ENCODE results near the gene INVS.
A peak's percentile ranks its signal among the peaks of the same experiment; 100 is the strongest.
"Not testable (repeated sequence)": the region's sequence is repeated elsewhere in the genome, so short reads cannot be mapped to it uniquely, and the experiment has no call there.

INVS gene, protein sequence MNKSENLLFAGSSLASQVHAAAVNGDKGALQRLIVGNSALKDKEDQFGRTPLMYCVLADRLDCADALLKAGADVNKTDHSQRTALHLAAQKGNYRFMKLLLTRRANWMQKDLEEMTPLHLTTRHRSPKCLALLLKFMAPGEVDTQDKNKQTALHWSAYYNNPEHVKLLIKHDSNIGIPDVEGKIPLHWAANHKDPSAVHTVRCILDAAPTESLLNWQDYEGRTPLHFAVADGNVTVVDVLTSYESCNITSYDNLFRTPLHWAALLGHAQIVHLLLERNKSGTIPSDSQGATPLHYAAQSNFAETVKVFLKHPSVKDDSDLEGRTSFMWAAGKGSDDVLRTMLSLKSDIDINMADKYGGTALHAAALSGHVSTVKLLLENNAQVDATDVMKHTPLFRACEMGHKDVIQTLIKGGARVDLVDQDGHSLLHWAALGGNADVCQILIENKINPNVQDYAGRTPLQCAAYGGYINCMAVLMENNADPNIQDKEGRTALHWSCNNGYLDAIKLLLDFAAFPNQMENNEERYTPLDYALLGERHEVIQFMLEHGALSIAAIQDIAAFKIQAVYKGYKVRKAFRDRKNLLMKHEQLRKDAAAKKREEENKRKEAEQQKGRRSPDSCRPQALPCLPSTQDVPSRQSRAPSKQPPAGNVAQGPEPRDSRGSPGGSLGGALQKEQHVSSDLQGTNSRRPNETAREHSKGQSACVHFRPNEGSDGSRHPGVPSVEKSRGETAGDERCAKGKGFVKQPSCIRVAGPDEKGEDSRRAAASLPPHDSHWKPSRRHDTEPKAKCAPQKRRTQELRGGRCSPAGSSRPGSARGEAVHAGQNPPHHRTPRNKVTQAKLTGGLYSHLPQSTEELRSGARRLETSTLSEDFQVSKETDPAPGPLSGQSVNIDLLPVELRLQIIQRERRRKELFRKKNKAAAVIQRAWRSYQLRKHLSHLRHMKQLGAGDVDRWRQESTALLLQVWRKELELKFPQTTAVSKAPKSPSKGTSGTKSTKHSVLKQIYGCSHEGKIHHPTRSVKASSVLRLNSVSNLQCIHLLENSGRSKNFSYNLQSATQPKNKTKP

DNA sequence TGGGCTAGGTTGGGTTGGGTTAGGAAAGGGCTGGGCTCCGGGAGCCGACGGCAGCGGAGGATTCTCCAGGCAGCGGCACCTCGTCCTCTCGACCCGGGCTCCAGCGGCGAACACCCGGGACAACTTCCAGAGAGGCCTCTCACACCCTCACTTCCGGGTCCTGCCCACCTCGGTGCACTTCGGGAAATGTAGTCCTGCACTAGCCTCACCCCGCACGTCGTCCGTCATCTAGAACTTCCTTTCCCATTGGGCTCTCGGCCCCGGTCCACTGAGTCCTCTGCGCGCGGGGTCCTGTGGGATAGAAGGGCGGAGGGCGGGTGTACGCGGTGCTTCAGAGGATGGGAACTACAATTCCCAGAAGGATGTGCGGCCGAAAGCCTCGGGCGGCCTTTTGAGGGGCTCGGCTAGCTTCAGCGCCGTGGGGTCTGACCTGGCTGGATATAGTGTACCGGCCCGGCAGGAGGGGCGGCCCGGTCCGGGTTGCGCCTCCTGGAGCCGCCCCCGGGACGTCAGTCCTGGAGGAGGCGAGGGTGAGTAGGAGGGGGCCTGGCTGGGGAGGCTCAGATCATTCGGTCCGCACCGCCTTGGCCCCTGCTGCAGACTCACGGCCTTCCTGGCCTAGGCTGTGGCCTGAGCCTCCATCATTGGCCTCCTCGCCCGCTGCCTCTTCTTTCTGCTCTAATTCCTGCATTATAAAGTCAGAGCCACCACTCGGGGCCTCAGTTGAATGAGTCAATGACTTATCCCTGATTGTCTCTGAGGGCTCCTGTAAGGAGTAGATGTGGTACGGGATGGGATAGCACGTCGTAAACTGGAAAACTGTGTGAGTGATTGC is at the start of gene INVS, which contains the start of gene ERP44:
INVS (plus strand) TSS at position 357 of the 835 bp plus-strand sequence. CDS start 5,279 bp downstream, outside the sequence.
ERP44 (minus strand) TSS at position 114 of the 835 bp plus-strand sequence. CDS start 160 bp downstream, outside the sequence.
- peak; percentile 100 for DNase-seq

DNA sequence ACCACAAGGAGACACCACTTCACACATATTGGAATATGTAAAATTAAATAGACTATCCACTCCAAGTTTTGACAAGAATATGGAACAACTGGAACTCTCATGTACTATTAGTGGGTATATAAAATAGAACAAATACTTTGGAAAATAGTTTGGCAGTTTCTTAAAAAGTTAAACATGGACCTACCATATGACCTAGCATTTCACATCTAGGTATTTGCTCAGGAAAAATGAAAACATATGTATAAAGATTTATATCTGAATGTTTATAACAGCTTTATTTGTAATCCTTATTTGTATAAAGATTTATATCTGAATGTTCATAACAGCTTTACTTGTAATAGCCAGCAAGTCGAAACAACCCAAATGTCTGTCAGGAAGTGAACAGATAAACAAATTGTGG is 49.5 kb upstream of the INVS start:
- no peak for DNase-seq

DNA sequence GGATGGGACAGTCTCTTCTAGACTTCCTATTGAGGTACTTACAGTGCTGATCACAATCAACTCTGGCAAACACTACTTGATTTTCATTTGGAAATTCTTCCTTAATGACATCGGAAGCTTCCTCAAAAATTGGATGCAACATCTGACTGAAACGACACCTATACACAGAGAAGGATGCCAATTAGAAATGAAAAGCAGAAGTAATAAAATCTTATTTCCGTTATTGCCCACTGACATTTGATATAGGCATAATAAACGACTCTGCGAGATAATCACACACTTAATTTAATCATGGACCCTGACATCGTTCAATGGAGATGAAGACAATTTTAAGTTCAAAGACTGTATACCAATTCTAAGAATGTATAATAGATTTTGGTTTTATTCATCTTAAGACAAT is 46.7 kb upstream of the INVS start:
- DNase-seq = no peak

DNA sequence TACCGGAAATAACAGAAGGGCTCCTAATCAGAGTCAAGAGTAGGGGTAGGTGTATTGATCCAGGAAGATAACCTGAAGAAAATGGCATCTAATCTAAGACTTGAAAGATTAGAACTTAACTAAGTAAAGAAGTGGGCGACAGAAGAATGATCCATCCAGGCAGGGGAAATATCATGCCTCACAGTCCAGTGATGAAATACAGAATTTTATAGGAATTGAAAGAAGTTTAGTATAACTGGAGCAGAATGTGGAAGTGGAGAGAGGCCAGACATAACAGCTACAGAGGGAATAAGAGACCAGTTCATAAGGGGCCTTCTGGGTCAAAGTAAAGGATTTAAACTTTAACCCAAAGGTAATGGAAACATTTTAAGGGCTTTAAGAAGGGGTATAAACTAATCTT is 42.5 kb upstream of the INVS start:
- no peak for DNase-seq

DNA sequence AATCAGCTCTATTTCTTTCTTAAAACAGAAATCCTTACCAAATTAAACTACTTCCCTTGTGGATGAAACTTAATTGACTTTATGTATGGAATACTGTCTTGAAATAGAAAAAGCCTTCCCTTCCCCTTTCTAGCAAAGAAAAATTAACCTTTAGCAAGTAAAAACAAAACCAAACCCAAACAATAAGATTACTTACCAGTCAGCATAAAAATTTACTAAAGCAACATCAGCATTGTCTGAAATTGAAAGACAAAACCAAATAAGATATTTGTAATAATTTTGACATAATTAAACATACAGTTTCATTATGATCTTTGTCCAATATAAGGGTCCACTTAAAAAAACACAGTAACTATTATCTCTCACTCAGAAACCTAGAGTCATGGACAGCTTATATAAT is 41.4 kb upstream of the INVS start:
- no peak for DNase-seq

DNA sequence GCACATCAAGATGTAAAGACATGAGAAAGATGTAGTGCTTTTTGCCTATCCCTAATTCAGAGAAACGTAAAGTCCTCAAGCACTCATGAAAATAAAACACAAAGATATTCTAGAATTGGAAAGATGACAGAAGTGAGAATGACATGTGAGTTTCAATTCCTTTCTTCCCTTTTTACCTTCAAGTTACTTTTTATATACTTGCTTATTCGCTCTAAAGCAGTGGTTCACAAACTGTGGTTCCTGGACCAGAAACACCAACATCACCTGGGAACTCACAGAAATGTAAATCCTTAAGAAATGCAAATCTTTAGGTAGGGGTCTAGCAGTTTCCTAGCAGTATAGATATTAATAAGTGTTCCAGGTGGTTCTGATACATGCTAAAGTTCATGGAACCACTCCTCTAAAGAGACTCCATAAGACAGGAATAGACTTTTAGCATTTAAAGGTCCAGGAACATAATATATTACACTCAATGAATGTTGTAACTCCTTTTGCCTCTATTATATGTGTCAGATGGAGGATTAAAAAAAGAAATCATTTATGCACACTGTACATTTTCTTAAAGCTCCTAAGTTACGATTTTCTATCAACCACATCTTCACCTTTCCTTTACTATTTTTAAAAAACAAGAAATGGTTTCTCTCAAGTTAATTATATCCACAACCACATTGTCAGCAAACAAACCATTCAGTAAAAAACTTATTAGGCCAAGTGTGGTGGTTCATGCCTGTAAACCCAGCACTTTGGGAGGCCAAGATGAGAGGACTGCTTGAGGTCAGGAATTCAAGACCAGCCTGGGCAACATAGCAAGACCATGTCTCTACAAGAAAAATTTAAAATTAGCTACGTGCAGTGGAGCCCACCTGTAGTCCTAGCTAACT is 40.1 kb upstream of the INVS start:
- no peak for DNase-seq

DNA sequence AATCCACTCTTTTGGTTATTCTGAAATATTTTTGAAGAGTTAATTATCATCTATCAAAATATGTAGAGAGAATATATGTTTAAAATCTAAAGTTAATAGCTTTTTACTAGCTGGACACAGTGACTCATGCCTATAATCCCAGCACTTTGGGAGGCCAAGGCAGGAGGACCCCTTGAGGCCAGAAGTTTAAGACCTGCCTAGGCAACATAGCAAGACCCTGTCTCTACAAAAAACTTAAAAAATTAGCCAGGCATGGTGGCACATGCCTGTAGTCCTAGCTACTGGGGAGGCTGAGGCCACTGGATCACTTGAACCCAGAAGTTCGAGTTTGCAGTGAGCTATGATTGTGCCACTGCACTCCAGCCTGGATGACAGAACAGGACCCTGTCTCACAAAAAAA is 36.4 kb upstream of the INVS start:
- DNase-seq = not testable (repeated sequence)

DNA sequence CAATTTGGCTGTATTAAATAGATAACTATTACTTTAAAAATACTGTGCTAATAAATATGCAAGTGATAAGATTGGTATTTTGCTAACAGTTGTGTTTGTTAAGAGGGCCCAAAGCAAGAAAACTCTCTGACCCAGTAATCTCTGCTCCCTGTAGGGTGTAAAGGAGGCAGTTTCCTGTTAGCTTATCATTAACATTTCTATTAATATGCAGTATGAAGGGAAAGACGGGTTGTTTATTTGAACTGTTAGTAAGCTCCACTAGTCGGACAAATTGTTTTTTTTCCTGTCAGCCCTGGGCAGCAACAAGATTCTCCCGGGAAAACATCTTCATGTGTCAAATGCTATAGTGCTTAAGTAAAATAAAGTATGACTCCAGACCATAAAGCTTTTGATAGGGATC is 35.9 kb upstream of the INVS start:
- no peak for DNase-seq

DNA sequence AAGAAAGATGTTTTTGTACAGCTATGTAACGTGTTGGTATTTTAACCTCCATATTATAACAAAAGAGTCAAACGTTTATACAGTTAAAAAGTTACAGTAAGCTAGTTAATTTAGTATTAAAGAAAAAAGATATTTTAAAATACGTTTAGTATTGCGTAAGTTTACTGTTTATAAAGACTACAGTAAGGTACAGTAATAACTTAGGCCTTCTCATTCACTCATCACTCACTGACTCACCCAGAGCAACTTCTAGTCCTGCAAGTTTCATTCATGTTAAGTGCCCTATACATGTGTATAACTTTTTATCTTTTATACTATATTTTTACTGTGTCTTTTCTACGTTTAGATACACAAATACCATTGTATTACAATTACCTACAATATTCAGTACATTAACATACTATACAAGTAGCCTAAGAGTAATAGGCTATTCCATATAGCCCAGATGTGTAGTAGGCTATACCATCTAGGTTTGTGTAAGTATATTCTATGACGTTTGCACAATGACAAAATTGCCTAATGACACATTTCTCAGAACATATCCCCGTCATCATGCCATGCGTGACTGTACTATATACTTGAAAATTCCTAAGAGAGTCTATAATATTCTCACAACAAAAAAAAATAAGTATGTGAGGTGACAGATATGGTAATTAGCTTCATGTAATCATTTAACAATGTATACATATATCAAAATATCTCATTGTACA is 34.0 kb upstream of the INVS start:
- no peak for DNase-seq

DNA sequence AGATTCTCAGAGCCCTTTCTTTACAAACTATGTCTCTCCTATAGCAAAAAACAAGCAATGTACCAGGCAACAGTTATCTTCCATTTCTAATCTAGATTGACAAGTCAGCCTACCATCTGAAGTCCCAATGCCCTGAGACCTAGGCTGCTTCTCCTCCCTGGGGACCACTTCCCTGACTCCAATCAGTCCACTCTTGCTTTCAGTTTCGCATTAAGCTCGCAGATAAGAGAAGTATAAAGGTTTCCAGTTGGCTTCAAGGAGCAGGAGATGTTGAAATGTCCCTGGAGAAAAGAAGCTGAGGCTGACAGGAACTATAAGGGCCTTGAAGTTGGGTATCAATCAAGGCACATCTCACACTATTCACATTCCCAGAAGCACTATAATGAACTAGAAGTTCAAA is 32.5 kb upstream of the INVS start:
- peak; percentile 52 for DNase-seq

DNA sequence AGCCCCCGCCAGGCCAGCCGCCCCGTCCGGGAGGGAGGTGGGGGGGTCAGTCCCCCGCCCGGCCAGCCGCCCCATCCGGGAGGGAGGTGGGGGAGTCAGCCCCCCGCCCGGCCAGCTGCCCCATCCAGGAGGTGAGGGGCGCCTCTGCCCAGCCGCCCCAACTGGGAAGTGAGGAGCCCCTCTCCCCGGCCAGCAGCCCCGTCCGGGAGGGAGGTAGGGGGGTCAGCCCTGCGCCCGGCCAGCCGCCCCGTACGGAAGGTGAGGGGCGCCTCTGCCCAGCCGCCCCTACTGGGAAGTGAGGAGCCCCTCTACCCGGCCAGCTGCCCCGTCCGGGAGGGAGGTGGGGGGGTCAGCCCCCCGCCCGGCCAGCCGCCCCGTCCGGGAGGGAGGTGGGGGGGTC is 31.1 kb upstream of the INVS start:
- not testable (repeated sequence) for DNase-seq

DNA sequence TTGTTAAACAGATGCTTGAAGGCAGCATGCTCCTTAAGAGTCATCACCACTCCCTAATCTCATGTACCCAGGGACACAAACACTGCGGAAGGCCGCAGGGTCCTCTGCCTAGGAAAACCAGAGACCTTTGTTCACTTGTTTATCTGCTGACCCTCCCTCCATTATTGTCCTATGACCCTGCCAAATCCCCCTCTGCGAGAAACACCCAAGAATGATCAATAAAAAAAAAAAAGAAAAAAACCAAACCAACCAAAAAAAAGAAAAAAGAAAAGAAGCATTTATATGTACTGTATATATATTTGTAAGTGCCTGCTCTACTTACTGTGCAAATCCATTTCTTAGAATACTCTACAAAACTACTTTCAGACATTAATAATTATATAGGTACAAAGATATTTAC is 30.0 kb upstream of the INVS start:
- not testable (repeated sequence) for DNase-seq

DNA sequence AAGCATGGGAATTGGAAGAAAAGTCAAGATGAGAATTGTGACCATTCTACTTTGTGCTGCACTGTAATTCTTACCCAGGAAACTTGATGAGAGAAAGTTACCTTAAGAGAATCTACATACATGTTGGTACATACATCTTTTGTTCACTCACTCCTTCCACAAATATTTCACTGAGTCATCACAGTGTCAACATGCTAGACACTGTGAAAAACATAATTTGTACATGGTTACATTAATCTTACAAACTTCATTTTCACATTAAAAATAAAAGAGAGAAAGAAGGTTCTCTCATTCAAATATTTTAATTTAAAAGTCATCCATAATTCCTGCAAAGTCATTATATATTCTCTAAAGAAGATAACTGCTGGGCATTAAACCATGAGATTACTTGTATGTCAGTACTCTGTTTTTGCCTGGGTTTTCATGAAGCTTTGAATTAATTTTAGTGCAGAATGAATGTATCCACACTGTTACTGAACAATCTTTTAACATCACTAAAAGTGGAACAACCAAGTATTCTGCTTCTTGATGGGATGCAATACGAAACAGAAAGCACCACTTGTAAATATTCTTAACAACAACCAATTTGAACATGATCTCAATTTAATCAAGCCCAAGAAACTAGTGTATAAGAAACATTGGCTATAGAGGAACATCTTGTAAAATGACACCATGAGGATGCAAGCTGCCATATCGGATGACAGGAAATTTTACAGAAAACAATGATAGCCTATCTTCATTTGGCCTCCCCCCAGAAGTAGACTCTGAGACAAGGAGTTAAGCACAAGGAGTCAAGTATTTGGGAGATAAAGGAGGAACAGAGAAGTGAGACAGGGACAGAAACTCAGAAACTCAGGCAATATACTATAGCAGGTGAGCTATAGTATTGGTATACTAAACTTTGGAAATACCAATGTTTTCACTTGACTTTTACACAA is 28.7 kb upstream of the INVS start:
- DNase-seq = peak; percentile 54

DNA sequence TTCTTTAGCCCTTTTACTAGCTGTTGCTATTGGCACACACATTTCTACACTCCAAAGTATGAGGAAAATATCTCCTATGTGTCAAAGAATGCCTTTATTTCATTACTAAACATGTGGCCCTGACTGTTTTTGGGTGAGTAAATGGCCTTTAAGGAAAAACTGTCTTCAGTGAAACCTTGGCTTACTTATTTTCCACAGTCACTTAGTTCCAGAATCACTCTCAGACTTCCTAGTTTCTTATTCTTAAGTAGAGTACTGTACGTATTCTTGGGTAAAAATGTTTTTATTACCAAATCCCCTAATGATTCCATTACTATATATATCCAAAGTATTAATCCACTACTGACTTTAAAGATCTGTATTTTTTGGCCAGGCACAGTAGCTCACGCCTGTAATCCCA is 27.8 kb upstream of the INVS start:
- no peak for DNase-seq

DNA sequence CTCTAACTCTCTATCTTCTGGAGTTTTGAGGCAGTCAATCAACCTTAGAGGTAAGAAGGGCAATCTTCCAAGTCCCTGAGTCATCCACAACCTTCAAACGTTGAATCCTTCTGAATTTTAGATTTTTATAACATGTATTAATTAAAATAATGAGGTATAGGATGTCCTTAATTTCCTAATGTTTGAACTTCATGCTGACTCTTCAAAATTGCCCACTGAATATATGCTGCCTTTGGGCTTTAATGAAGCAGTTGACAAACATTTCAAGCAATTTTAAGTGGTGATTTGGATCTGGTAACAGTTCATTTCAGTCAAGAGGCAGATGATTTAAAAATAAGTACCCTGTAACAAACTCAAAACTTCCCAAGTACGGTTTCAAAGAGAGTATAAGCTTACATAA is 26.2 kb upstream of the INVS start:
- DNase-seq = no peak

DNA sequence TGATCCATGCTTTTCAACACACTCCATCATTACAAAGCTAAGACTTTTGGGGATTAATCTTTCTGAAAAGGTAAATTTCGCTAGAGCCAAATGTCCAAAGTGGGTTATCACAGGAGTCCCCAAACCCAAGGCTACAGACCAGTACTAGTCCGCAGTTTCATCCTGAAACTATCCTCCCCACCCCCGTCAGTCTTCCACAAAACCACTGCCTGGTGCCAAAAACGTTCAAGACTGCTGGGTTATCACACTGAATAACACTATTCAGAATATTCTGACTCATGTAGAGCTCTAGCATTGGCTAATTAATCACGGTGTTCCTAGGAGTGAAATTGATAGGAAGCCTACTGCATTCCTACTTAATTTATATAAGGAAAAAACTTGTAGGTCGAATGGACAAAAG is 24.9 kb upstream of the INVS start:
- no peak for DNase-seq

DNA sequence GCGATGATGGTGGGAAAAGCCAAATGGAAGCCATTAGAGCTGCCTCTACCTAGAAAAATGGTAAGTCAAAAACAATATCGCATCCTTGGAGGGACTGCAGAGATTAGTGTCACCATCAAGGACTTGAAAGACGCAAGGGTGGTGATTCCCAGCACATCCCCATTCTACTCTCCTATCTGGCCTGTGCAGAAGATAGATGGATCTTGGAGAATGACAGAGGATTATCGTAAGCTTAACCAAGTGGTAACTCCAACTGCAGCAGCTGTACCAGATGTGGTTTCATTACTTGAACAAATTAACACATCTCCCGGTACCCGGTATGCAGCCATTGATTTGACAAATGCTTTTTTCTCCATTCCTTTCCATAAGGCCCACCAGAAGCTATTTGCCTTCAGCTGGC is 24.1 kb upstream of the INVS start:
- no peak for DNase-seq

DNA sequence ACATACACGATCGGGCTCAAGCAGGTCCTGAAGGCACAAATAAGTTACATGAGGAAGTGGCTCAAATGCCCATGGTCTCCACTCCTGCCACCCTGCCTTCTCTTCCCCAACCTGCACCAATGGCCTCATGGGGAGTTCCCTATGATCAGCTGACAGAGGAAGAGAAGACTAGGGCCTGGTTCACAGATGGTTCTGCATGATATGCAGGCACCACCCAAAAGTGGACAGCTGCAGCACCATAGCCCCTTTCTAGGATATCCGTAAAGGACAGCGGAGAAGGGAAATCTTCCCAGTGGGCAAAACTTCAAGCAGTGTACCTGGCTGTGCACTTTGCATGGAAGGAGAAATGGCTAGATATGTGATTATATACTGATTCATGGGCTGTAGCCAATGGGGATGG is 22.8 kb upstream of the INVS start:
- DNase-seq = not testable (repeated sequence)

DNA sequence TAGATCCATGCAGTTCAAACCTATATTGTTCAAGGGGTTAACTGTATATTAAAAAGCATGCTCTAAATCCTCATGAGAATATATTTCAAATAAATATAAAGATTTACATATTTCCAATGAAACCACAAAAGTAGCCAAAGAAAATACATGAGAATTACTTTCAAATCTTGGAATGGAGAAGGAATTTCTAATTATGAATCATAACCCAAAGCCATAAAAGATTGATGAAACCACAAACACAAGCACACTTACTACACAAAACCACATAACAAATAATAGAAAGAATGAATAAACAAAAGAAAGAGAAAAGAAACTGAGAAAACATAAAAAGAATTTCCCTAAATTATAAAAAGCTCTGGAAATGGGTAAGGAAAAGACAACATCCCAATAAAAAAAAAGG is 16.3 kb upstream of the INVS start:
- no peak for DNase-seq
